ENCODE data around the gene JAG1. TPM values are rescaled to one million over a fixed set of nuclear protein-coding genes. Genes with fewer than 3 reads are reported as not detected.

JAG1 gene
- total and polyA plus RNA-seq, 2 experiments from 2014 or later: 1.2 to 8.4 TPM

GRCh38 chr20:10642856-10643559 is 30.8 kb downstream of the JAG1 start:
- DNase-seq: no peak
- TF ChIP-seq EZH2phosphoT487 (IDR thresholded peaks at IDR 0.05; ENCODE audit: insufficient read depth, low read depth) (no peak), EZH2 (IDR thresholded peaks at IDR 0.05; ENCODE audit: insufficient read depth, poor library complexity, severe bottlenecking) (no peak)
- WGBS, 2 experiments (ENCODE audit: low coverage in 1 of 2, low lambda C conversion rate in 2 of 2, missing lambda C conversion rate in 2 of 2): 87 to 96% methylated on average over 4 of the region's 4 CpGs
- H2AFZ ChIP-seq: no peak overlapping the region
- in situ Hi-C loops (cut with MboI): no loop called here
- no peaks in the 10 kb centered on the region for H3K79me2 ChIP-seq (ENCODE audit: insufficient read depth)
- no peak overlapping the region for H3K4me2 ChIP-seq (ENCODE audit: unreplicated experiment)
- no peaks in the 10 kb centered on the region for H4K20me1 ChIP-seq (ENCODE audit: insufficient read depth)
- H3K27me3 ChIP-seq (replicated peaks; ENCODE audit: insufficient read depth): no peaks in the 10 kb centered on the region
- no peak overlapping the region for H3K27ac ChIP-seq
- H3K36me3 ChIP-seq (ENCODE audit: low read depth): no peaks in the 10 kb centered on the region
- no peak overlapping the region for H3K4me3 ChIP-seq
- H3F3A ChIP-seq (ENCODE audit: insufficient read depth): no peaks in the 10 kb centered on the region
- no peak overlapping the region for H3K9ac ChIP-seq
- no peaks in the 10 kb centered on the region for H3K4me1 ChIP-seq (ENCODE audit: insufficient read depth)
- no peaks in the 10 kb centered on the region for H3K9me2 ChIP-seq (ENCODE audit: insufficient read depth)
- no peaks in the 10 kb centered on the region for H3K9me3 ChIP-seq (ENCODE audit: low read depth)

DNA sequence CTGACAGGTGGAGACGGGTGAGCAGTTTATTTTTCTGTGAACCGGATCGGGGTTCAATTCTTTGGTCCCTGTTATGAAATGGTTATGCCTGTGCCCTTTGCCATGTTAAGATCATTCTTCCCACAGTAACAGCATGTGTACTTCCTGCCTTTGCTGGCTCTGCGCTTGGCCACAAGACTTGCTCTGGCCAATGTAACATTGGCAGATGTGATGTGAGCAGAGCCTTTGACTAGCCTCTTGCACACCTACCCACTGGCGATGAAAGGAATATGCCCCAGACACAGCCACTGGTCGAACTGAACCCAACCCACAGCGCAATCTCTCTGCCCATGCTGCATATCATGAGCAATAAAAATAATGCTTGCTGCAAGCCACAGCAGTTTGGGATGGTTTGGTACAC is 31.9 kb downstream of the JAG1 start:
- Histone ChIP-seq H3K36me3 (ENCODE audit: low read depth) (no peaks in the 10 kb centered on the region), H3K79me2 (ENCODE audit: insufficient read depth) (no peaks in the 10 kb centered on the region)

GRCh38 chr20:10641467-10641866 is 32.3 kb downstream of the JAG1 start:
- Histone ChIP-seq H3K9me3 (ENCODE audit: low read depth) (no peaks in the 10 kb centered on the region), H4K20me1 (ENCODE audit: insufficient read depth) (no peaks in the 10 kb centered on the region), H3K36me3 (ENCODE audit: low read depth) (no peaks in the 10 kb centered on the region), H3F3A (ENCODE audit: insufficient read depth) (peaks cover 4% of the 10 kb centered on the region; the same call in 1 of the 2 replicates), H3K79me2 (ENCODE audit: insufficient read depth) (no peaks in the 10 kb centered on the region), H3K27ac (no peak overlapping the region), H3K27me3 (replicated peaks; ENCODE audit: insufficient read depth) (no peaks in the 10 kb centered on the region), H3K4me2 (ENCODE audit: unreplicated experiment) (no peak overlapping the region), H3K4me1 (ENCODE audit: insufficient read depth) (peaks cover 13% of the 10 kb centered on the region), H3K4me3 (no peak overlapping the region), H3K9me2 (ENCODE audit: insufficient read depth) (no peaks in the 10 kb centered on the region), H2AFZ (no peak overlapping the region), H3K9ac (no peak overlapping the region)
- in situ Hi-C loops (cut with MboI): no loop called here
- WGBS, 2 experiments (ENCODE audit: low coverage in 1 of 2, low lambda C conversion rate in 2 of 2, missing lambda C conversion rate in 2 of 2): 93 to 94% methylated on average over 12 of the region's 12 CpGs
- no peak for DNase-seq
- TF ChIP-seq EZH2 (IDR thresholded peaks at IDR 0.05; ENCODE audit: insufficient read depth, poor library complexity, severe bottlenecking): no peak
- no peak for TF ChIP-seq EZH2phosphoT487 (IDR thresholded peaks at IDR 0.05; ENCODE audit: insufficient read depth, low read depth)

More for the DNA sequence above, 31.9 kb downstream of the JAG1 start:
- 95 to 96% methylated on average over 7 of the region's 7 CpGs for WGBS, 2 experiments (ENCODE audit: low coverage in 1 of 2, low lambda C conversion rate in 2 of 2, missing lambda C conversion rate in 2 of 2)
- H4K20me1 ChIP-seq (ENCODE audit: insufficient read depth): no peaks in the 10 kb centered on the region
- no peak overlapping the region for H3K4me3 ChIP-seq
- H3K4me2 ChIP-seq (ENCODE audit: unreplicated experiment): no peak overlapping the region
- H3K27me3 ChIP-seq (replicated peaks; ENCODE audit: insufficient read depth): no peaks in the 10 kb centered on the region
- H3K9ac ChIP-seq: no peak overlapping the region
- no peak overlapping the region for H2AFZ ChIP-seq
- H3K4me1 ChIP-seq (ENCODE audit: insufficient read depth): peaks cover 9% of the 10 kb centered on the region
- TF ChIP-seq EZH2 (IDR thresholded peaks at IDR 0.05; ENCODE audit: insufficient read depth, poor library complexity, severe bottlenecking) (no peak), EZH2phosphoT487 (IDR thresholded peaks at IDR 0.05; ENCODE audit: insufficient read depth, low read depth) (no peak)
- peaks cover under 1% of the 10 kb centered on the region; the same call in 1 of the 2 replicates for H3F3A ChIP-seq (ENCODE audit: insufficient read depth)
- no peaks in the 10 kb centered on the region for H3K9me3 ChIP-seq (ENCODE audit: low read depth)
- DNase-seq: no peak
- H3K27ac ChIP-seq: no peak overlapping the region
- no peaks in the 10 kb centered on the region for H3K9me2 ChIP-seq (ENCODE audit: insufficient read depth)
- in situ Hi-C loops (cut with MboI): no loop called here

GRCh38 chr20:10640897-10641296 is 32.9 kb downstream of the JAG1 start:
- Histone ChIP-seq H3K9me3 (ENCODE audit: low read depth) (no peaks in the 10 kb centered on the region), H3K4me3 (no peak overlapping the region), H3K27ac (no peak overlapping the region), H3K27me3 (replicated peaks; ENCODE audit: insufficient read depth) (no peaks in the 10 kb centered on the region), H3K36me3 (ENCODE audit: low read depth) (no peaks in the 10 kb centered on the region), H3K79me2 (ENCODE audit: insufficient read depth) (no peaks in the 10 kb centered on the region), H3F3A (ENCODE audit: insufficient read depth) (peaks cover 9% of the 10 kb centered on the region), H3K4me1 (ENCODE audit: insufficient read depth) (peaks cover 17% of the 10 kb centered on the region), H3K9ac (no peak overlapping the region), H3K9me2 (ENCODE audit: insufficient read depth) (no peaks in the 10 kb centered on the region), H4K20me1 (ENCODE audit: insufficient read depth) (no peaks in the 10 kb centered on the region), H2AFZ (no peak overlapping the region), H3K4me2 (ENCODE audit: unreplicated experiment) (no peak overlapping the region)
- WGBS, 2 experiments (ENCODE audit: low coverage in 1 of 2, low lambda C conversion rate in 2 of 2, missing lambda C conversion rate in 2 of 2): 91 to 92% methylated on average over 12 of the region's 12 CpGs
- no peak for DNase-seq
- TF ChIP-seq EZH2phosphoT487 (IDR thresholded peaks at IDR 0.05; ENCODE audit: insufficient read depth, low read depth): no peak
- TF ChIP-seq EZH2 (IDR thresholded peaks at IDR 0.05; ENCODE audit: insufficient read depth, poor library complexity, severe bottlenecking): no peak
- in situ Hi-C loops (cut with MboI): no loop called here

Measured in GM23248 (cell line).